Measurements from ENCODE around the gene PSMG1.
"Not testable (repeated sequence)": the region's sequence is repeated elsewhere in the genome, so short reads cannot be mapped to it uniquely, and the experiment has no call there.

Gene PSMG1

DNA sequence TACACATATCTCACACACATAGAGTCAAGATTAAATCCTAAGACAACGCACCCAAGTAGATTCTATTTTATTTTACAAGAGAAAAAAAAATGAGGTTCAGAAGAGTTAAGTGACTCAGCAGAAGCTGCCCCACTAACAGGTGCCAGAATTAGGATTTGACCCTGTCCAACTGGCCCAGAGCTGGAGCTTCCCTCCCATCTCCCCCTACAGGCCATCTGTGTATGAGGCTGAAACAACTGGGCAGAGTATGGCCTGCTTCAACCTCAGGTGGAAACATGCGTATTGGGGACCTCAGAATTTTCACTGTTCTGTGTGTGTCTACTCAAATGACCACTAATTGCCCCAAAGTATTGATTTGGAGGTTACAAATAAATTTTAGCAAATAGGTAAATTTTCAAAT, 29.9 kb downstream of the PSMG1 start:
- no peak for DNase-seq

DNA sequence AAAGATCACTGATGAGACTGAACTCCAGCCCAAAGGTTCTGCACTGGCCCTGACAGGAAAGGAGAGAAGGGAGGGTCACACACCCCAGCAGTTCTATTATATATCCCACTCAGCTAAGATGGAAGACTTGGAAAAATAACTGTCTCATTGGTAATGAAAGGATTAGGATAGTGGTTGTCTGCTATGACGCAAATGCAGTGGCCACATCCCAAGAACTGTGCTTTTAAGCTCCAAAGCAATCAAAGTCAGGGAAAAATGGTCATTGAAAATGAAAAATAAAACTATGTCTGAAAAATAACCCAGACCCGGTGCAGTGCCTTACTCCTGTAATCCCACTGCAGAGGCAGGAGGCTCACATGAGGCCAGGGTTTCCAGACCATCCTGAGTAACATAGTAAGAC, 31.0 kb downstream of the PSMG1 start:
- DNase-seq: no peak

DNA sequence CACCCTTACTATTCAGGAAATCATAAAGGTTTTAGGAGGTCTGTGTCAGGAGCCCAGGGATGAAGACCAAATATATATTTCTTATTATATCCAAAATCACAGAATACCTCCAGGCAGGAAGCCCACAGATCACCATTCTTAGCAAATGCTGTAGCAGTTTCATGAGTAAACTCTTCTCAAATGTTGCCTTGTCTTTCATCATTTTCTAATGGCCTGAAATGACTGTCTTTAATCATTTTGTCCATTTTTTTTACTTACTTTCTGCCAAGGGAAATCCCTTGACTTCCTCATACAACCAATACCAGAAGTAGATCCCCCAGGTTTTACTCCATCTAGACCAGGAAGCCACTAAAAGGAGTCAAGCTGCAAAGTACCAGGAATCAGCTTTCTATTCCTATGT, 32.4 kb downstream of the PSMG1 start:
- DNase-seq: no peak

DNA sequence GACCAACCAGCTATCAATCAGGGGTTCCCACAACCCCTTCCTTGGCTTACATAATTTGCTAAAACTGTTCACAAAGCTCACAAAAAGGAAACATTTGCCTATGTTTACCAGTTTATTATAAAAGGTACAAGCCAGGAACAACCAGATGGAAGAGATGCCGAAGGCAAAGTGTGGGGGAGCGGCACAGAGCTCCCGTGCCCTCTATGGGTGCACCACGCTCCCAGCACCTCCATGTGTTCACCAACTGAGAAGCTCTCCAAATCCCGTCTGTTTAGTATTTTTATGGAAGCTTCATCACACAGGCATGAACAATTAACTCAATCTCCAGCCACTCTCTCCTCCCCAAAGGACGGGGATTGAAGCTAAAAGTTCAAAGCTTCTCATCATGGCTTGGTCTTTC, 32.9 kb downstream of the PSMG1 start:
- DNase-seq: no peak

DNA sequence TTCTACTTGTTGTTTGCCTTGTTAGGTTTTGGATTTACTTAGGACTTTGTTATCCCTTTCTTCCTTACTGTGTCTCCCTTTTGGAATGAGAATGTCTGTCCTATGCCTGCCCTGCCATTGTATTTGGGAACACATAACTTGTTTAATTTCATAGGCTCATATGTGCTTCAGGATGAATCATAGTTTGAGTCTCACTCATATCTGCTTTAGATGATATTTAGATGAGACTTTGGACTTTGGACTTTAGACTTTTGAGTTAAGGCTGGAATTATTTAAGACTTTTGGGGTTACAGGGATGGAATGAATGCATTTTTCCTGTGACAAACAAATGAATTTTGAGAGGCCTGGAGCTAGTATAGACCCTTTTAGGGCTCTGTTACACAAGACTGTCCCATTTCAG, 33.4 kb downstream of the PSMG1 start:
- DNase-seq: no peak

DNA sequence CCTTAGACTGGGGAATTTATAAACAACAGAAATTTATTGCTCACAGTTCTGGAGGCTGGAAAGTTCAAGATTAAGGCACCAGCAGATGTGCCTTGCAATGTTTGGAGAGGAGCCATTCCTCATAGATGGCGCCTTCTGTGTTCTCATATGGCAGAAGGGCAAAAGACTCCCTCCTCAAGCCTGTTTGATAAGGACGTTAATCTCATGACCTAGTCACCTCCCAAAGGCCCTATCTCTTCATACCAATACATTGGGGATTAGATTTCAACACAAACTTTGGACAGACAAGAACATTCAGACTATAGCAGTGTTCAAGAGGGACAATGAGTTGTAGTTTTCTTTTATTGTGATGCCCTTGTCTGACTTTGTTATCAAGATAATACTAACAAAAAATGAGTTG, 34.3 kb downstream of the PSMG1 start:
- DNase-seq: no peak

DNA sequence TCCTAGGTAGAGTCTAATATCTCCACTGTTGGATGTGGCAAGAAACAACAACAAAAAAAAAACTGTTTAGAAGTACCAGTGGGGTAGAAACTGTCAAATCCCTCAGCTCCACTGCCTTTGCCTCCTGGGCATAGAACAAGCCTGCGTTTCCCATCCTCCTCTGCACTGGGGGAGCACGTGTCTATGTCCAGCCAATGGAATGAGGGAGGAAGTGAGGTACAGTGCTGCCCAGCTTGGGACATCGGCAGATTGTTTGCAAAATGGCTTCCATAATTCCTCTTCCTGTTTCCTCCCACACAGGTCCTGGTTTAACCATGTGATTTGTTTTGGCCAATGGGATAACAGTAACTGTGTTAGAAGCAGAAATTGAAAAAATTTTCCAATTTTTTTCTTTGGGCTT, 39.1 kb downstream of the PSMG1 start:
- no peak for DNase-seq

DNA sequence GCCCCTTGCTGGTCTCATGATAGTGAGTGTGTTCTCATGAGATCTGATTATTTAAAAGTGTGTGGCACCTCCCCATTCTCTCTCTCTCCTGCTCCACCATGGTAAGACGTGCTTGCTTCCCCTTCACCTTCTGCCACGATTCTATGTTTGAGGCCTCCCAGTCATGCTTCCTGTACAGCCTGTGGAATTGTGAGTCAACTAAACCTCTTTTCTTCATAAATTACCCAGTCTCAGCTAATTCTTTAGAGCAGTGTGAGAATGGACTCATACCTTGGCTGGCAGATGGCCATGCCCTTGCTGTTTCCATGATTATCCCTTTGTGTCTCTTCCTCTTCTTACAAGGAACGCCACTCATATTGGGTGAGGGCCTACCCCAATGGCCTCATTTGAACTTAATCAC, 40.3 kb downstream of the PSMG1 start:
- no peak for DNase-seq

DNA sequence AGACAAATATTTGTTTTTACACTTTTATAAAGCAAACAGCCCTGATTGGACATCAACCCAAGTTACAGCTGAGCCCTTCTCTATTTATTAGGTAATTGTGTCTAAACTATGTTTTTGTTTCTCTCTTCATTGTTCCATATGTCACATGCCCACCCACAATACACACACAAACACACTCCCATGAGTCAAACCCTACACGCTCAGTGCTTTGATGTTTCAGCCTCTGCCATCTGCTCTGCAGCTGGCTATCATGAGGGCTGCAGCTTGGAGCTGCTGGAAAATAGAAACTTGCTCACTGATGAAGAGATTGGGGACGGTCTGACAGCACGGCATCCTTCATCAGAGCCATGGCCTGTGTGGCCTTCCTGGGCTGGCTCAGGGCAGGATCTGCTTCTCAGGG, 41.7 kb downstream of the PSMG1 start:
- DNase-seq: no peak

DNA sequence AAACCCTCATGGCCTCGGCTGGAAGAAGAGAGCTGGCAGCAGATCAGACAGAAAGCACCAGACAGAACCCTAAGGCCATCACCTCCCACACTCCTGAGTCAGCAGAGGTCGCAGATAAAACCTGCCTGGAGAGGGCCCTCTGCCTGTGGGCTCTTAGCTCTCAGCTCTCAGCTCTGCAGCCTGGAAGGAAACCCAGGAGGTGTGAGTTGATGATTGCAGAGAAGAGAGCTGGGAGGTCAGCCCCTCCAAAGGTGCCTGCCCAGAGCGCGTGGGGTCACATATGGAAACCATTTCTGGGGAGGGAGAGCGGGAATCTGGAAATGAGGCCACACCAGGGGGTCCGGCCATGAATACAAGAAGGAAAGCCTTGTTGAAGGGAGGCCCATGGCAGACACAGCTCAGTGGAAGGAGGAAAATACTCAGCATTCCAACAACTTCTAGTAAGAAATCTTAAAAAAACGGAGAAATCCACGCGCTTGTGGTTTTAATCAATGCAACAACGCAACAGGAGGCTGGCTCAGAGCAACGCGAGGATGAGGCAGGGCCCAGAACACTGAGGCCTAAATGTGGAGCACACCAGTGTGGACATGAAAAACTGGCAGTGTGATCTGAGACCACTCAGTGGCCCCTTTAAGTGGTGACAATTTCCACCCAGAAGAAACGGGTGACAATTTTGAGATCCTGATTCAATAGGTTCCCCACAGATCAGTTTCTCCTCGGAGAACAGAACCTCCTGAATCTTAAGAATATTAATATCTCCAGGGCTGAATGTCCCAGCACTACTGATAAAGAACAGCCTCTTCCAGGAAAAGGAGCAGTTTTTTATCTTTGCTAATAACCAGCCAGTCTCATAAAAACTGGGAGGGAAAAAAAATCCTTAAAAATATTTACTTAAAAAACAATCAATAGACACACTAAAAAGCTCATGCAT, 45.7 kb downstream of the PSMG1 start:
- no peak for DNase-seq

DNA sequence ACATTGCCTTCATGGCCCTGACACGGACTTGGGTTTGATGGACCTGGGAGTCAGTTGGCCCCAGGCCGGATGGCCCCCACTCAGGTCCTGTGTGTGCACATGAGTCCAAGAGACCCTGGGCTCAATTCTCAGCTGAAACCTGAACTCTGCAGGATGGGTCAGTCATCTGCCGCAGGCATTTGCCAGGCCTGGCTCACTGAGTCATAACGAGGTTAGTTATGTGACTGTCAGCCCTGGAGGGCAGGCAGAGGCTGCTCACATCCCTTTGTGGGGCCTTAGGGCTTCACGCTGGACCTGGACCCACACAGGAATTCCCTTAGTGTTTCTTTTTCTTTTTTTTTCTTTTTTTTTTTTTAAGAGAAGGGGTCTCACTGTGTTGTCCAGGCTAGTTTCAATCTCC, 46.5 kb downstream of the PSMG1 start:
- DNase-seq: no peak

DNA sequence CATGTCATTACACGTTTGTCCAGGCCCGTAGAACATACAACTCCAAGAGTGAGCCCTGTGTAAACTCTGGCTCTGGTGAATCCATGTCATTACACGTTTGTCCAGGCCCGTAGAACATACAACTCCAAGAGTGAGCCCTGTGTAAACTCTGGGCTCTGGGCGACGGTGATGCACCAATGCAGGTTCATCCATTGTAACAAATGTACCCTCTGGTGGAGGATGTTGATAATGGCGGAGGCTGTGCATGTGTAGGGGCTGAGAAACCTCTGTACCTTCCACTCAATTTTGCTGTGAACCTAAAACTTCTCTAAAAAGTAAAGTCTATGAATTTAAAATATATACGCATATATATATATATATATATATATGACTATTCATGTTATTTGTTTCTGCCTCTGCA, 47.1 kb downstream of the PSMG1 start:
- DNase-seq: not testable (repeated sequence)

DNA sequence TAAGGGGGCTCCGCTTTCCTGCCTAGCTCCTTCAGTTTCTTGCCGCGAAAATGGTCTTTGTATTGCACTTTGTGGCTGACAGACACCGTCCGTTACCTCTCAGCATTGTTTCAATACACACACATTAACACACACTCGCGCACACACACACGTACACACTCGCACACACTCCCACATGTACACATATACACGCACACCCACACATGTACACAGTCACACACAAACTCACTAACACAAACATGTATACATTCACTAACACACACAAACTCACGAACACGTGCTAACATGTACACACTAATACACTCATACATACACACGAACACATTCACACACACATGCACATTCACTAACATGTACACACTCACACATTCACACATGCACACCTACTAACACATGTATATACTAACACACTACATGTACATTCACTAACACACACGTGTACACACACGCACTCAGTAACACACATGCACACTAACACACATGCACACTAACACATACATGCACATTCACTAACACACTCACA, 48.9 kb downstream of the PSMG1 start:
- no peak for DNase-seq

DNA sequence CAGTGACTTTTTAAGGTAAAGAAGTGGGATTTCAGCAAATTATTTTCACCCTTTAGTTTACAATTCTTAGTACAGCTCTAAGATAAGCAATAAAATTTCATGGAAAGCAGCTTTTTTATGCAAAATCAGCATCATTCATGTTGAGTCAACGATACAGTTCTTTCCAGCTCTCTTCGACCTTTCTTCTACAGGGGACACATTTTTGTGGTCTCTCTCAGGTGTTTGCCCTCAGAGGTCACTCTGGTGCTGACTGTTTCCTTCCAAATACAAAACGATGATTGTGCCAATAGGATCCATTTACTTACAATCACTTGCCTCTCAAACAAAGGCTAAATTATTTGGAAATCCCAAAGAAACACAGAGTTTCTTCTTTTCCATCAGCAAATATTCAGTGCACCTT, 51.0 kb downstream of the PSMG1 start:
- DNase-seq: no peak

DNA sequence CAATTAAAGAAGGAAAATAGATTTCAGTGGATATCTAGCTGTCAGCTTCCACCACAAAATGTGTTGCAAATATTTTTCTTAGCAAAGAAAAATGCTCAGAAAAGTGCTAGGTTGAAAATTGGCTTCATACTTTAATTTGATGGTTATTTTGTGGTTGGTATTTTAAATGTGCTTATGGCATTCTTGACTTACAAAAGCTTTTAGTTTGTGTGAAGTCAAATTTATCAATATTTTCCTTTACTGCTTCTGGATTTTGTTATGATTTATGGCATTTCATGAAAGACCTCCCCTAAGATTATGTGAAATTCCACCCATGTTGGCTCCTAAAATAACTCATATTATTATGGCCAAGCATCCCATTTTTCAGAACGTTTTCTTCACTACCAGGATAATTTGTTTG, 51.5 kb downstream of the PSMG1 start:
- DNase-seq: no peak

DNA sequence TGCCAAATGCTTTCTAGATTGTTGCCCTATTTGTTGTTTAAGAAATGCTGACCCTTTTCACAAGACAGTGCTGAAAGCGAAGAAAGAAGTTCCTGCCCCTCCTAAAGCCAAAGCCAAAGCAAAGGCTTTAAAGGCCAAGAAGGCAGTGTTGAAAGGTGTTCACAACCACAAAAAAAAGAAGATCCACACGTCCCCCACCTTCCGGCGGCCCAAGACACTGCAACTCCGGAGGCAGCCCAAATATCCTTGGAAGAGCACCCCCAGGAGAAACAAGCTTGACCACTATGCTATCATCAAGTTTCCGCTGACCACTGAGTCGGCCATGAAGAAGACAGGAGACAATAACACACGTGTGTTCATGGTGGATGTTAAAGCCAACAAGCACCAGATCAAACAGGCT, 55.7 kb downstream of the PSMG1 start:
- DNase-seq: no peak

DNA sequence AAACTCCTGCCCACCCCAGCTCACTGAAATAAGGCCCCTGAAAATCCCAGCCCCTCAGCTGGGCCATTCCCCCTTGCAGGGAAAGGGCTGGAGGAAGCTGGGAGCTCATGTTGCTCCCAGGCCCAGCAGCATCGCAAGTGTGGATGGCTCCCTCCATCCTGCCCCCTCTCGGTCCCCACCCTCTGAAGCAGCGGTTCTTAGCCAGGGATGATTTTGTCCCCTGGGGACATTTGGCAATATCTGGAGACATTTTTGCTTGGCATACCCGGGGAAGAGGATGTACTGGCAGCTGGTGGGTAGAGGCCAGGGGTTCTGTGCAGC, 56.8 kb downstream of the PSMG1 start:
- DNase-seq: no peak

DNA sequence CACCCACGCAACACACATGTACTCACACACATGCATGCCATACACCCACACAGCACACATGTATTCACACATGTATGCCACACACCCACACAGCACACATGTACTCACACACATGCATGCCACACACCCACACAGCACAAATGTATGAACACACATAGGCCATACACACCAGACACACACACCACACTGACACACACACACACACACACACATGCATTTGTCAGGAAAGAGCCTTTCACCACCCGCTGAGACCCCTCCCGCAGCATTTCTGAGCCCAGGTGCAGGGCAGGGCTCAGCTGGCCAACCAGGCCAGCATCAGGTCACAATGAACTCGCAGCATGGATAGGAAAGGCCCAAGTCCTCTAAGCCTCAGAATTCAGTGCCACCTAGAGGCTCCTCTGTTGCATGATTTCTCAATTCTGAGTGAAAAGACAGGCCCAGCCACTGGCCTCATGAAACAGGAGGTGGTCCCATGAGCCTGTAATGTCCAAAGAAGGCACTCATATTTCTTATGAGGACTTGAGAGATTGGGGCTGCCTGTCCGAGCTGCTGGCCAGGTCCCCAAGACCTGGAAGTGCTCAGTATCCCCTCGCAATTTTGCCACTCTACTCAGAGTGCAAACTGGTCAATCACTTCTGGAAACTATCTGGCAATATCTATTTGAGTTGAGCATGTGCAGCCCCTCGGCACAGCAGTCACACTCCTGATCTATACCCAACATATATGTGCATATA, 57.3 kb downstream of the PSMG1 start:
- no peak for DNase-seq
